ENCODE measurements around the gene RAD51B.

- TF ChIP-seq, protein P1, sequence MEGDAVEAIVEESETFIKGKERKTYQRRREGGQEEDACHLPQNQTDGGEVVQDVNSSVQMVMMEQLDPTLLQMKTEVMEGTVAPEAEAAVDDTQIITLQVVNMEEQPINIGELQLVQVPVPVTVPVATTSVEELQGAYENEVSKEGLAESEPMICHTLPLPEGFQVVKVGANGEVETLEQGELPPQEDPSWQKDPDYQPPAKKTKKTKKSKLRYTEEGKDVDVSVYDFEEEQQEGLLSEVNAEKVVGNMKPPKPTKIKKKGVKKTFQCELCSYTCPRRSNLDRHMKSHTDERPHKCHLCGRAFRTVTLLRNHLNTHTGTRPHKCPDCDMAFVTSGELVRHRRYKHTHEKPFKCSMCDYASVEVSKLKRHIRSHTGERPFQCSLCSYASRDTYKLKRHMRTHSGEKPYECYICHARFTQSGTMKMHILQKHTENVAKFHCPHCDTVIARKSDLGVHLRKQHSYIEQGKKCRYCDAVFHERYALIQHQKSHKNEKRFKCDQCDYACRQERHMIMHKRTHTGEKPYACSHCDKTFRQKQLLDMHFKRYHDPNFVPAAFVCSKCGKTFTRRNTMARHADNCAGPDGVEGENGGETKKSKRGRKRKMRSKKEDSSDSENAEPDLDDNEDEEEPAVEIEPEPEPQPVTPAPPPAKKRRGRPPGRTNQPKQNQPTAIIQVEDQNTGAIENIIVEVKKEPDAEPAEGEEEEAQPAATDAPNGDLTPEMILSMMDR (IDR thresholded peaks at IDR 0.05; ENCODE audit: low read length), result no peak
- no peak for TF ChIP-seq EZH2 (optimal IDR thresholded peaks at IDR 0.05; ENCODE audit: low read depth, low read length)
Observed at GRCh38 chr14:68335312-68335711, 515.7 kb downstream of the RAD51B start.
